Urinary bladder (tissue), 4 donors: ENCODE data around the gene NPHS1. TPM values are rescaled to one million over a fixed set of nuclear protein-coding genes. Genes with fewer than 3 reads are reported as not detected.

Source experiments
- DNase-seq: peaks from one replicate; pipeline ENCODE4 v3.0.0-alpha.2; 2015; ENCODE audit errors: extremely low spot score
- H3K27ac ChIP-seq: one replicate; pipeline ENCODE4 v1.5.1; 2013; ENCODE audit warnings: low read depth, mild to moderate bottlenecking, moderate library complexity
- H3K36me3 ChIP-seq: one replicate; pipeline ENCODE4 v1.6.1; 2013; ENCODE audit warnings: mild to moderate bottlenecking, moderate library complexity; ENCODE audit not compliant: insufficient read depth
- H3K4me1 ChIP-seq: one replicate; pipeline ENCODE4 v1.6.1; 2013; ENCODE audit warnings: mild to moderate bottlenecking, moderate library complexity; ENCODE audit not compliant: insufficient read depth
- H3K4me3 ChIP-seq: one replicate; pipeline ENCODE4 v1.5.1; 2013; ENCODE audit warnings: low read depth, low read length
- WGBS: extraction: QIAGEN DNeasy Blood & Tissue Kit; methylation state at CpG from one replicate; pipeline ENCODE4 v1.1.7; 2013; 5-methylcytosine and 5-hydroxymethylcytosine counted together
- polyA plus RNA-seq: library from polyadenylated mRNA; stranded (reverse); fragments of 200-250 nt; gene quantifications from one replicate; pipeline ENCODE4 v1.2.3, GENCODE V29; 2013
- total RNA-seq: library from RNA; depleted of rRNA; stranded (reverse); fragments of >200 nt; gene quantifications from one replicate; pipeline ENCODE4 v1.2.3, GENCODE V29; 2014
- donor health status: healthy with polysubstance abuse.
- donor health status: healthy.

The NPHS1 gene
- total and polyA plus RNA-seq, 2 donors = 0.05 TPM; not detected in 1

GRCh38 chr19:35868823-35869326 is 16.6 kb upstream of the NPHS1 start:
- no peaks in the 10 kb centered on the region for H3K36me3 ChIP-seq
- H3K4me3 ChIP-seq = peak overlapping the region; percentile 40
- WGBS = 1% methylated on average over 15 of the region's 15 CpGs
- DNase-seq = no peak
- H3K4me1 ChIP-seq = peaks cover 4% of the 10 kb centered on the region
- H3K27ac ChIP-seq = no peak overlapping the region

- DNase-seq = no peak
- Histone ChIP-seq H3K4me1 (peaks cover 4% of the 10 kb centered on the region), H3K4me3 (peak within 1 kb of the TSS; percentile 40), H3K27ac (no peak within 1 kb of the TSS), H3K36me3 (no peaks in the 10 kb centered on the region)
- under 1% methylated on average over 60 of the region's 60 CpGs for WGBS
Observed at GRCh38 chr19:35868172-35868822, 16.0 kb upstream of the NPHS1 start, which contains the start of gene APLP1. Gene APLP1, plus strand, starts transcription at chr19:35868574. Its CDS starts 63 bp downstream, at chr19:35868637.

- no peak overlapping the region for H3K27ac ChIP-seq
- DNase-seq = no peak
- H3K4me3 ChIP-seq = no peak overlapping the region
- 87% methylated on average over 5 of the region's 5 CpGs for WGBS
- H3K36me3 ChIP-seq = no peaks in the 10 kb centered on the region
- H3K4me1 ChIP-seq = no peaks in the 10 kb centered on the region
Observed at GRCh38 chr19:35863018-35863417, 10.7 kb upstream of the NPHS1 start.

- Histone ChIP-seq H3K36me3 (no peaks in the 10 kb centered on the region), H3K4me1 (no peaks in the 10 kb centered on the region), H3K27ac (no peak overlapping the region), H3K4me3 (no peak overlapping the region)
- 79% methylated on average over 14 of the region's 14 CpGs for WGBS
- DNase-seq = no peak
Observed at GRCh38 chr19:35862528-35862927, 10.2 kb upstream of the NPHS1 start.

- Histone ChIP-seq H3K27ac (no peak overlapping the region), H3K4me3 (no peak overlapping the region), H3K36me3 (no peaks in the 10 kb centered on the region), H3K4me1 (no peaks in the 10 kb centered on the region)
- no peak for DNase-seq
- WGBS = 53% methylated on average over 19 of the region's 19 CpGs
Observed at GRCh38 chr19:35861640-35862160, 9.4 kb upstream of the NPHS1 start.

- H3K4me3 ChIP-seq = no peak overlapping the region
- H3K4me1 ChIP-seq = no peaks in the 10 kb centered on the region
- no peaks in the 10 kb centered on the region for H3K36me3 ChIP-seq
- no peak for DNase-seq
- 11% methylated on average over 55 of the region's 55 CpGs for WGBS
- no peak overlapping the region for H3K27ac ChIP-seq
Observed at GRCh38 chr19:35860818-35861639, 8.7 kb upstream of the NPHS1 start.

- Histone ChIP-seq H3K27ac (no peak overlapping the region), H3K4me3 (no peak overlapping the region), H3K36me3 (no peaks in the 10 kb centered on the region), H3K4me1 (no peaks in the 10 kb centered on the region)
- 19% methylated on average over 24 of the region's 24 CpGs for WGBS
- no peak for DNase-seq
Observed at GRCh38 chr19:35860436-35860817, 8.1 kb upstream of the NPHS1 start.

GRCh38 chr19:35859414-35859813 is 7.1 kb upstream of the NPHS1 start:
- Histone ChIP-seq H3K4me1 (no peaks in the 10 kb centered on the region), H3K4me3 (no peak overlapping the region), H3K27ac (no peak overlapping the region), H3K36me3 (no peaks in the 10 kb centered on the region)
- 76% methylated on average over 4 of the region's 4 CpGs for WGBS
- no peak for DNase-seq

GRCh38 chr19:35858311-35858710 is 6.0 kb upstream of the NPHS1 start:
- no peaks in the 10 kb centered on the region for H3K4me1 ChIP-seq
- no peak for DNase-seq
- no peak overlapping the region for H3K27ac ChIP-seq
- WGBS = 82% methylated on average over 6 of the region's 6 CpGs
- H3K36me3 ChIP-seq = no peaks in the 10 kb centered on the region
- H3K4me3 ChIP-seq = no peak overlapping the region

GRCh38 chr19:35856546-35857149 is 4.3 kb upstream of the NPHS1 start, which contains the start of gene KIRREL2:
Gene KIRREL2, plus strand, starts transcription at chr19:35856911. Its CDS starts 209 bp downstream, at chr19:35857120.
- Histone ChIP-seq H3K36me3 (no peaks in the 10 kb centered on the region), H3K4me3 (peak within 1 kb of the TSS; percentile 39), H3K4me1 (no peaks in the 10 kb centered on the region), H3K27ac (no peak within 1 kb of the TSS)
- under 1% methylated on average over 42 of the region's 42 CpGs for WGBS
- DNase-seq = no peak

GRCh38 chr19:35853038-35853756 is 893 bp upstream of the NPHS1 start:
- Histone ChIP-seq H3K36me3 (no peaks in the 10 kb centered on the region), H3K27ac (no peak overlapping the region), H3K4me1 (no peaks in the 10 kb centered on the region), H3K4me3 (no peak overlapping the region)
- no peak for DNase-seq
- 70% methylated on average over 8 of the region's 8 CpGs for WGBS

- Histone ChIP-seq H3K4me3 (no peak overlapping the region), H3K36me3 (no peaks in the 10 kb centered on the region), H3K4me1 (no peaks in the 10 kb centered on the region), H3K27ac (no peak overlapping the region)
- WGBS = 43% methylated on average over 32 of the region's 32 CpGs
- no peak for DNase-seq
Observed at GRCh38 chr19:35851213-35852028, 883 bp downstream of the NPHS1 start.
